H1 (cell line): ENCODE results near the gene JPT2. TPM values are rescaled to one million over a fixed set of nuclear protein-coding genes. Genes with fewer than 3 reads are reported as not detected.

Source experiments
- CTCF ChIA-PET: fragments of 300-600 bp; sonication (Branson Sonifier 250); formaldehyde crosslinking; loops from one replicate; lab custom pipeline; 2021; ENCODE audit not compliant: partially characterized antibody; lab: Charles Lee
- POLR2A ChIA-PET: fragments of 300-600 bp; sonication (Branson Sonifier 250); formaldehyde crosslinking; loops from one replicate; lab custom pipeline; 2021; ENCODE audit warnings: inconsistent platforms; ENCODE audit not compliant: partially characterized antibody; lab: Charles Lee
- DNase-seq, 2 experiments: peaks; one replicate each; pipeline versions ENCODE4 v3.0.0 to v3.0.0-alpha.2; 2010 to 2022; ENCODE audit warnings: low spot score in 2 of 2, low read depth in 1 of 2, mixed read lengths in 1 of 2
- FAIRE-seq: peaks from 2 replicates; lab custom pipeline; 2011; peaks lifted over from hg19 to GRCh38; lab: Jason Lieb, UNC
- H2AFZ ChIP-seq: 2 replicates; pipeline ENCODE4 v1.8.1; 2012; ENCODE audit warnings: low read length, inconsistent platforms
- H2AK5ac ChIP-seq: 2 replicates; pipeline ENCODE4 v1.6.1; 2013; ENCODE audit warnings: low read depth, low read length
- H2BK120ac ChIP-seq: replicated peaks from 2 replicates; pipeline ENCODE3; 2013; ENCODE audit warnings: low read depth, low read length, inconsistent platforms
- H2BK12ac ChIP-seq: 2 replicates; pipeline ENCODE4 v1.6.1; 2013; ENCODE audit warnings: low read depth, low read length
- H2BK15ac ChIP-seq: 2 replicates; pipeline ENCODE4 v1.6.1; 2013; ENCODE audit warnings: low read length
- H2BK20ac ChIP-seq: 2 replicates; pipeline ENCODE4 v1.6.1; 2013; ENCODE audit warnings: low read length
- H2BK5ac ChIP-seq: 2 replicates; pipeline ENCODE4 v1.6.1; 2013; ENCODE audit warnings: low read depth, low read length
- H3K14ac ChIP-seq: 2 replicates; pipeline ENCODE4 v1.6.1; 2013; ENCODE audit warnings: inconsistent platforms; ENCODE audit not compliant: insufficient read length
- H3K18ac ChIP-seq: 2 replicates; pipeline ENCODE4 v1.6.1; 2013; ENCODE audit warnings: low read length; ENCODE audit errors: extremely low read depth
- H3K23ac ChIP-seq: 2 replicates; pipeline ENCODE4 v1.6.1; 2013; ENCODE audit warnings: inconsistent platforms; ENCODE audit not compliant: insufficient read length
- H3K23me2 ChIP-seq: 2 replicates; pipeline ENCODE4 v1.6.1; 2013; ENCODE audit warnings: low read depth, low read length
- H3K27ac ChIP-seq: 2 replicates; pipeline ENCODE4 v1.6.1; 2011; ENCODE audit warnings: low read depth, low read length, inconsistent platforms
- H3K27me3 ChIP-seq, 4 experiments: replicated peaks in 1 of 4; 1 replicate in 1 of 4; 2 replicates in 3 of 4; pipeline versions ENCODE4 v1.6.1 to v1.8.1; 2011 to 2013; ENCODE audit warnings: low read length in 3 of 4, mild to moderate bottlenecking in 3 of 4, inconsistent platforms in 2 of 4, mixed read lengths in 2 of 4, moderate library complexity in 1 of 4; ENCODE audit not compliant: control insufficient read depth in 3 of 4, insufficient read depth in 3 of 4; ENCODE audit errors: extremely low read depth in 1 of 4
- H3K36me3 ChIP-seq, 4 experiments: 2 replicates each; pipeline versions ENCODE4 v1.6.1 to v1.8.1; 2011 to 2013; ENCODE audit warnings: mild to moderate bottlenecking in 4 of 4, low read length in 3 of 4, moderate library complexity in 2 of 4, control low read depth in 1 of 4, inconsistent platforms in 1 of 4; ENCODE audit not compliant: insufficient read depth in 4 of 4, control insufficient read depth in 2 of 4
- H3K4ac ChIP-seq: replicated peaks from 2 replicates; pipeline ENCODE3; 2013; ENCODE audit warnings: low read length, low read depth, mixed read lengths, inconsistent platforms; ENCODE audit not compliant: insufficient read length
- H3K4me1 ChIP-seq, 4 experiments: replicated peaks in 1 of 4; 1 replicate in 1 of 4; 2 replicates in 3 of 4; pipeline versions ENCODE4 v1.6.1 to v1.8.1; 2011 to 2013; ENCODE audit warnings: low read length in 3 of 4, inconsistent platforms in 2 of 4, mixed read lengths in 1 of 4; ENCODE audit not compliant: insufficient read depth in 4 of 4, control insufficient read depth in 3 of 4
- H3K4me2 ChIP-seq, 2 experiments: 2 replicates each; pipeline versions ENCODE4 v1.6.1 to v1.8.1; 2011 to 2013; ENCODE audit warnings: low read depth in 2 of 2, low read length in 2 of 2, control low read depth in 1 of 2, inconsistent platforms in 1 of 2, mild to moderate bottlenecking in 1 of 2; ENCODE audit not compliant: insufficient read depth in 1 of 2
- H3K4me3 ChIP-seq, 4 experiments: fragments of 200-600, 300-600 bp in 1 of 4; sonication (generic), shearing (Covaris generic), sonication (Bioruptor Twin) in 1 of 4; 2 replicates each; pipeline versions ENCODE4 v1.5.1 to v1.8.1; 2011 to 2016; ENCODE audit warnings: low read length in 4 of 4, low read depth in 3 of 4, control low read depth in 2 of 4, inconsistent platforms in 2 of 4, mild to moderate bottlenecking in 2 of 4, mixed read lengths in 1 of 4, moderate library complexity in 1 of 4; ENCODE audit not compliant: insufficient read depth in 2 of 4; ENCODE audit errors: extremely low read depth in 1 of 4
- H3K56ac ChIP-seq: replicated peaks from 2 replicates; pipeline ENCODE3; 2013; ENCODE audit warnings: low read depth, mild to moderate bottlenecking, mixed read lengths, low read length, inconsistent platforms; ENCODE audit not compliant: insufficient read length
- H3K79me1 ChIP-seq: 2 replicates; pipeline ENCODE4 v1.6.1; 2013; ENCODE audit warnings: low read depth, low read length, control low read depth
- H3K79me2 ChIP-seq, 2 experiments: 2 replicates each; pipeline versions ENCODE4 v1.6.1 to v1.8.1; 2012 to 2013; ENCODE audit warnings: low read length in 2 of 2, mild to moderate bottlenecking in 2 of 2, inconsistent platforms in 1 of 2; ENCODE audit not compliant: insufficient read depth in 2 of 2, control insufficient read depth in 1 of 2
- H3K9ac ChIP-seq, 4 experiments: replicated peaks in 1 of 4; 1 replicate in 1 of 4; 2 replicates in 3 of 4; pipeline versions ENCODE4 v1.6.1 to v1.8.1; 2011 to 2013; ENCODE audit warnings: low read depth in 3 of 4, low read length in 3 of 4, control low read depth in 2 of 4, mild to moderate bottlenecking in 2 of 4, moderate library complexity in 2 of 4, inconsistent platforms in 1 of 4; ENCODE audit errors: extremely low read depth in 1 of 4
- H3K9me3 ChIP-seq, 2 experiments: 2 replicates each; pipeline versions ENCODE4 v1.6.1 to v1.8.1; 2012 to 2013; ENCODE audit warnings: mild to moderate bottlenecking in 2 of 2, moderate library complexity in 2 of 2, control low read depth in 1 of 2, inconsistent platforms in 1 of 2, low read depth in 1 of 2, low read length in 1 of 2, mixed read lengths in 1 of 2; ENCODE audit not compliant: insufficient read depth in 2 of 2
- H4K20me1 ChIP-seq, 2 experiments: replicated peaks in 1 of 2; 2 replicates each; pipeline versions ENCODE3 to v1.8.1; 2011 to 2013; ENCODE audit warnings: inconsistent platforms in 2 of 2, low read length in 2 of 2, mild to moderate bottlenecking in 1 of 2; ENCODE audit not compliant: insufficient read depth in 2 of 2, control insufficient read depth in 1 of 2
- H4K5ac ChIP-seq: 2 replicates; pipeline ENCODE4 v1.6.1; 2013; ENCODE audit warnings: low read length, low read depth, mixed read lengths, inconsistent platforms; ENCODE audit not compliant: insufficient read length
- H4K8ac ChIP-seq: 2 replicates; pipeline ENCODE4 v1.8.0; 2013; ENCODE audit warnings: mild to moderate bottlenecking, moderate library complexity, low read length, inconsistent platforms; ENCODE audit not compliant: insufficient read depth; ENCODE audit errors: extremely low read depth
- H4K91ac ChIP-seq: replicated peaks from 2 replicates; pipeline ENCODE3; 2013; ENCODE audit warnings: low read length, mixed read lengths, inconsistent platforms; ENCODE audit not compliant: insufficient read length
- GABPA ChIP-seq: IDR thresholded peaks from 2 replicates; pipeline ENCODE4 v1.6.1; 2011; ENCODE audit warnings: mild to moderate bottlenecking, low read length, moderate library complexity, borderline replicate concordance; ENCODE audit not compliant: insufficient read depth
- HDAC6 ChIP-seq: IDR thresholded peaks from one replicate; pipeline ENCODE4 v1.7.1; 2012; ENCODE audit warnings: low read depth, mild to moderate bottlenecking, inconsistent platforms, low read length, moderate library complexity
- KDM1A ChIP-seq: fragments of 200-600, 300-600 bp; sonication (generic); IDR thresholded peaks from 2 replicates; pipeline ENCODE4 v1.7.1; 2016; ENCODE audit warnings: mild to moderate bottlenecking, low read length, borderline replicate concordance
- MAFK ChIP-seq: IDR thresholded peaks from 2 replicates; pipeline ENCODE4 v1.6.1; 2012; ENCODE audit warnings: low read depth, mild to moderate bottlenecking, improper control_type of control experiment, low read length
- MAX ChIP-seq: IDR thresholded peaks from 2 replicates; pipeline ENCODE4 v1.6.1; 2012; ENCODE audit warnings: inconsistent platforms
- NRF1 ChIP-seq: IDR thresholded peaks from 2 replicates; pipeline ENCODE4 v1.6.1; 2011; ENCODE audit warnings: mild to moderate bottlenecking, low read depth, low read length, improper control_type of control experiment
- RBBP5 ChIP-seq: IDR thresholded peaks from 2 replicates; pipeline ENCODE4 v1.7.1; 2012; ENCODE audit warnings: low read depth, mild to moderate bottlenecking, inconsistent platforms, low read length, moderate library complexity, borderline replicate concordance
- SP2 ChIP-seq: IDR thresholded peaks from 2 replicates; pipeline ENCODE4 v1.6.1; 2012; ENCODE audit warnings: mild to moderate bottlenecking, low read length, inconsistent platforms
- WGBS, 2 experiments: shearing (Covaris generic) in 1 of 2; methylation state at CpG; one replicate each; pipeline versions ENCODE4 v1.1.6 to v1.1.7; 2013 to 2015; ENCODE audit warnings: low lambda C conversion rate in 2 of 2, mixed read lengths in 2 of 2, inconsistent platforms in 1 of 2, low coverage in 1 of 2, missing lambda C conversion rate in 1 of 2; ENCODE audit not compliant: insufficient replicate concordance in 2 of 2, insufficient coverage in 1 of 2, insufficient read length in 1 of 2; ENCODE audit errors: extremely low coverage in 1 of 2, missing lambda C conversion rate in 1 of 2; 5-methylcytosine and 5-hydroxymethylcytosine counted together
- polyA plus RNA-seq, 7 experiments: library from polyadenylated mRNA; depleted of rRNA in 3 of 7; stranded (reverse) in 5 of 7; unstranded in 2 of 7; fragments of >200 nt in 5 of 7; fragments of 200-250 nt in 2 of 7; gene quantifications; 1 replicate in 5 of 7; 2 replicates in 1 of 7; 4 replicates in 1 of 7; pipeline versions ENCODE4 v1.2.1 to v1.2.3, GENCODE V29; 2011 to 2013; ENCODE audit warnings: missing spikeins in 2 of 7, mixed read lengths in 2 of 7
- total RNA-seq: library from RNA; stranded (reverse); fragmentation: NEBNext Ultra II Directional; extraction: Animal tissue kit (Norgen Biotek cat#: 25700); gene quantifications from 2 replicates; pipeline ENCODE4 v1.2.1, GENCODE V29; 2021
- TF ChIP-seq, protein P1 (sequence below): IDR thresholded peaks from 2 replicates; pipeline ENCODE4 v1.6.1; 2012; ENCODE audit warnings: inconsistent platforms

Gene JPT2
- total and polyA plus RNA-seq, 2 of the 8 experiments (the other 6 are each of a cell fraction or from before 2014, with no cell fraction given): 67.6 to 197 TPM

DNA sequence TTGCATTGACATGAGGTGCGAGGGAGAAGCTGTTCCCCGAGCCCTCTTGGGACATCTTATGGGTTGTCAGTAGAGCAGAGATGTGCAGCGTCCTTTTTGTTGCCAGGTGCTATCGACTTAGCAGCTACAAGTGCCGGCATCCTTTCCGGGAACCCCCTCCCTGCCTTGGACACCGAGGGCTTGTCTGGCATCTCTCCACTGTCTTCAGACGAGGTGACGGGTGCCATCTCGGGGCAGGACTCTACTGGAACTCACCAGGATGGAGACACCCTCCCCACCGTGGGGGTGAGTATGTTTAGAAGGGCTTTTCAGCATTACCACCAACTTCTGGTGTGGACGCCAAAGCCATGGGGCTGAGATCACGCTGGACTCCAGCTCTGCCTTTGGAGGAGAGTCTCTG lies 11.8 kb upstream of the JPT2 start:
- Histone ChIP-seq H3K4me1 (no peaks in the 10 kb centered on the region), H3K4me3 (no peak overlapping the region), H3K27ac (no peak overlapping the region), H3K18ac (no peak overlapping the region), H3K23me2 (no peaks in the 10 kb centered on the region), H3K56ac (no peak overlapping the region), H2AK5ac (no peak overlapping the region), H3K9ac (no peak overlapping the region), H4K20me1 (peaks cover 0 to 5% of the 10 kb centered on the region in 2 experiments), H4K5ac (no peak overlapping the region), H4K8ac (no peak overlapping the region), H3K4me2 (no peak overlapping the region), H3K36me3 (peaks cover 27 to 73% (median 63%) of the 10 kb centered on the region in 4 experiments), H2BK5ac (no peak overlapping the region), H4K91ac (no peak overlapping the region), H3K79me2 (no peaks in the 10 kb centered on the region), H3K4ac (no peak overlapping the region), H3K27me3 (no peaks in the 10 kb centered on the region; a peak in 1 of 7 replicates), H2BK15ac (no peak overlapping the region), H3K23ac (no peak overlapping the region), H2BK120ac (no peak overlapping the region), H3K14ac (no peak overlapping the region), H3K79me1 (no peaks in the 10 kb centered on the region), H2BK12ac (no peak overlapping the region), H2AFZ (no peak overlapping the region), H3K9me3 (no peaks in the 10 kb centered on the region), H2BK20ac (no peak overlapping the region)
- POLR2A ChIA-PET: interaction anchor here (1.8 to 3.1 kb wide), 2 partner anchors 10 to 12 kb away, joined by 3 to 8 read pairs; partner anchors contain the start of gene JPT2
- FAIRE-seq: no peak
- no peak for DNase-seq
- TF ChIP-seq, protein P1, sequence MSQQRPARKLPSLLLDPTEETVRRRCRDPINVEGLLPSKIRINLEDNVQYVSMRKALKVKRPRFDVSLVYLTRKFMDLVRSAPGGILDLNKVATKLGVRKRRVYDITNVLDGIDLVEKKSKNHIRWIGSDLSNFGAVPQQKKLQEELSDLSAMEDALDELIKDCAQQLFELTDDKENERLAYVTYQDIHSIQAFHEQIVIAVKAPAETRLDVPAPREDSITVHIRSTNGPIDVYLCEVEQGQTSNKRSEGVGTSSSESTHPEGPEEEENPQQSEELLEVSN: no peak
- TF ChIP-seq MAX: no peak
- TF ChIP-seq SP2: no peak
- no peak for TF ChIP-seq KDM1A
- no peak for TF ChIP-seq HDAC6
- TF ChIP-seq GABPA: no peak
- TF ChIP-seq NRF1: no peak
- TF ChIP-seq RBBP5: no peak
- TF ChIP-seq MAFK: no peak
- WGBS, 2 experiments: 91% methylated on average over 13 of the region's 13 CpGs; no CpG with 5 or more reads in 1 of the 2 experiments
- CTCF ChIA-PET: interaction anchor here (1.2 kb wide), 1 partner anchor 93 kb away, joined by 3 read pairs; no protein-coding TSS in a partner anchor
